Endothelial cell of umbilical vein (primary cell): ENCODE results near the gene F3. TPM values are rescaled to one million over a fixed set of nuclear protein-coding genes. Genes with fewer than 3 reads are reported as not detected.
"Not testable (repeated sequence)": the region's sequence is repeated elsewhere in the genome, so short reads cannot be mapped to it uniquely, and the experiment has no call there.

Source experiments
- BruUV-seq: library from RNA; stranded (reverse); fragments of 400-500 nt; replicated peaks from 2 replicates; lab custom pipeline; 2021; lab: Mats Ljungman, UMichigan
- CTCF ChIA-PET: fragments of 300-600, 350-600 bp; sonication (Branson Sonifier 250); formaldehyde crosslinking; loops from one replicate; lab custom pipeline; 2021; ENCODE audit warnings: antibody characterized with exemption, inconsistent platforms; lab: Charles Lee
- POLR2A ChIA-PET: fragments of 300-600, 350-600 bp; sonication (Branson Sonifier 250); formaldehyde crosslinking; loops from one replicate; lab custom pipeline; 2021; ENCODE audit warnings: antibody characterized with exemption, inconsistent platforms; lab: Charles Lee
- DNase-seq: peaks from one replicate; pipeline ENCODE4 v3.0.0-alpha.2; 2011; ENCODE audit warnings: low read depth, low spot score
- FAIRE-seq: peaks from 2 replicates; lab custom pipeline; 2011; peaks lifted over from hg19 to GRCh38; lab: Jason Lieb, UNC
- H2AFZ ChIP-seq: 2 replicates; pipeline ENCODE4 v1.6.0; 2012; ENCODE audit warnings: low read depth, low read length, control low read depth, inconsistent platforms
- H3K27ac ChIP-seq: 2 replicates; pipeline ENCODE4 v1.5.1; 2011; ENCODE audit warnings: low read depth, mild to moderate bottlenecking, control low read depth, low read length, moderate library complexity; ENCODE audit not compliant: insufficient read depth
- H3K27me3 ChIP-seq, 2 experiments: 2 replicates each; pipeline versions ENCODE4 v1.6.0 to v1.6.1; 2011; ENCODE audit warnings: low read length in 2 of 2, mixed read lengths in 1 of 2; ENCODE audit not compliant: control insufficient read depth in 2 of 2, insufficient read depth in 2 of 2
- H3K36me3 ChIP-seq, 2 experiments: 2 replicates in 1 of 2; 3 replicates in 1 of 2; pipeline ENCODE4 v1.5.1; 2011; ENCODE audit warnings: low read length in 2 of 2, mild to moderate bottlenecking in 1 of 2, moderate library complexity in 1 of 2; ENCODE audit not compliant: control insufficient read depth in 2 of 2, insufficient read depth in 2 of 2; ENCODE audit errors: extremely low read depth in 1 of 2
- H3K4me1 ChIP-seq: 3 replicates; pipeline ENCODE4 v1.5.1; 2011; ENCODE audit warnings: mild to moderate bottlenecking, low read length; ENCODE audit not compliant: control insufficient read depth, insufficient read depth; ENCODE audit errors: extremely low read depth
- H3K4me2 ChIP-seq: 2 replicates; pipeline ENCODE4 v1.6.1; 2011; ENCODE audit warnings: low read length, control low read depth, mixed read lengths; ENCODE audit not compliant: insufficient read depth
- H3K4me3 ChIP-seq, 3 experiments: fragments of 200-600 bp in 1 of 3; sonication (generic), shearing (Covaris generic) in 1 of 3; replicated peaks in 1 of 3; 2 replicates each; pipeline ENCODE4 v1.5.1; 2011 to 2016; ENCODE audit warnings: control low read depth in 3 of 3, low read length in 3 of 3, mild to moderate bottlenecking in 2 of 3, inconsistent platforms in 1 of 3, low read depth in 1 of 3, moderate library complexity in 1 of 3; ENCODE audit not compliant: insufficient read depth in 1 of 3
- H3K79me2 ChIP-seq: 2 replicates; pipeline ENCODE4 v1.6.0; 2012; ENCODE audit warnings: low read length, inconsistent platforms; ENCODE audit not compliant: control insufficient read depth, insufficient read depth
- H3K9ac ChIP-seq: replicated peaks from 2 replicates; pipeline ENCODE3; 2011; ENCODE audit warnings: low read length, control low read depth; ENCODE audit not compliant: insufficient read depth; ENCODE audit errors: extremely low read depth
- H3K9me1 ChIP-seq: replicated peaks from 3 replicates; pipeline ENCODE4 v1.6.0; 2011; ENCODE audit warnings: mild to moderate bottlenecking, low read length; ENCODE audit not compliant: control insufficient read depth, insufficient read depth; ENCODE audit errors: extremely low read depth
- H3K9me3 ChIP-seq: replicated peaks from 2 replicates; pipeline ENCODE4 v1.5.1; 2012; ENCODE audit warnings: low read length, inconsistent platforms; ENCODE audit not compliant: control insufficient read depth, insufficient read depth
- H4K20me1 ChIP-seq: replicated peaks from 2 replicates; pipeline ENCODE3; 2011; ENCODE audit warnings: mild to moderate bottlenecking, low read length; ENCODE audit not compliant: control insufficient read depth, insufficient read depth; ENCODE audit errors: extremely low read depth
- CTCF ChIP-seq, 2 donors: IDR thresholded peaks; 1 replicate in 1 of 2; 2 replicates in 1 of 2; pipeline ENCODE4 v1.5.1; 2011; ENCODE audit warnings: low read length in 2 of 2, mild to moderate bottlenecking in 2 of 2, moderate library complexity in 2 of 2, control low read depth in 1 of 2, inconsistent platforms in 1 of 2, low read depth in 1 of 2; ENCODE audit not compliant: insufficient read depth in 1 of 2; ENCODE audit errors: extremely low read depth in 1 of 2
- EZH2 ChIP-seq: IDR thresholded peaks from 2 replicates; pipeline ENCODE4 v1.6.1; 2012; ENCODE audit warnings: borderline replicate concordance, low read depth, mild to moderate bottlenecking, moderate library complexity, low read length, inconsistent platforms; ENCODE audit not compliant: severe bottlenecking
- FOS ChIP-seq: IDR thresholded peaks from 2 replicates; pipeline ENCODE4 v1.6.1; 2011; ENCODE audit warnings: mild to moderate bottlenecking, low read length, moderate library complexity, borderline replicate concordance; ENCODE audit not compliant: insufficient read depth
- GATA2 ChIP-seq: IDR thresholded peaks from 2 replicates; pipeline ENCODE4 v1.7.0; 2011; ENCODE audit warnings: low read depth, mild to moderate bottlenecking, moderate library complexity, mixed read lengths, low read length; ENCODE audit not compliant: insufficient read length, insufficient read depth
- JUN ChIP-seq: IDR thresholded peaks from 2 replicates; pipeline ENCODE4 v1.6.1; 2011; ENCODE audit warnings: borderline replicate concordance, low read depth; ENCODE audit not compliant: insufficient read length, insufficient read depth
- MAX ChIP-seq: IDR thresholded peaks from 2 replicates; pipeline ENCODE4 v1.6.1; 2011; ENCODE audit not compliant: insufficient read depth, insufficient read length
- MYC ChIP-seq: IDR thresholded peaks from one replicate; pipeline ENCODE4 v1.6.1; 2011; ENCODE audit warnings: mild to moderate bottlenecking, low read depth, low read length
- POLR2A ChIP-seq: IDR thresholded peaks from 2 replicates; pipeline ENCODE4 v1.6.1; 2012; ENCODE audit warnings: low read depth, mild to moderate bottlenecking, control low read depth, low read length
- POLR2AphosphoS5 ChIP-seq: IDR thresholded peaks from 2 replicates; pipeline ENCODE4 v1.6.1; 2012; ENCODE audit warnings: low read depth, mild to moderate bottlenecking, control low read depth, low read length, moderate library complexity; ENCODE audit not compliant: insufficient read depth
- dilution Hi-C: fragments of 300-500 bp; cut with MboI; formaldehyde crosslinking; loops from one replicate; pipeline ENCODE4 v1.15.0; 2019; ENCODE audit warnings: low sequenced_read_pairs; ENCODE audit not compliant: extremely low pct_ligation_motif_present
- intact Hi-C: fragments of 100-400 bp; cut with micrococcal nuclease; formaldehyde crosslinking; loops from one replicate; pipeline ENCODE4 v1.10.0; 2022
- polyA plus RNA-seq, 4 experiments: library from polyadenylated mRNA; depleted of rRNA in 3 of 4; stranded (reverse) in 3 of 4; unstranded in 1 of 4; fragments of >200 nt; gene quantifications; 2 replicates each; pipeline versions ENCODE4 v1.2.1 to v1.2.3, GENCODE V29; 2011 to 2012; ENCODE audit warnings: missing spikeins in 1 of 4
- total RNA-seq: library from RNA; stranded (reverse); gene quantifications from 2 replicates; pipeline ENCODE4 v1.2.3, GENCODE V29; 2021

F3 gene
- total and polyA plus RNA-seq, 2 donors (not counting 3 experiments of a cell fraction or from before 2014, with no cell fraction given): 1.2 to 2.3 TPM

DNA sequence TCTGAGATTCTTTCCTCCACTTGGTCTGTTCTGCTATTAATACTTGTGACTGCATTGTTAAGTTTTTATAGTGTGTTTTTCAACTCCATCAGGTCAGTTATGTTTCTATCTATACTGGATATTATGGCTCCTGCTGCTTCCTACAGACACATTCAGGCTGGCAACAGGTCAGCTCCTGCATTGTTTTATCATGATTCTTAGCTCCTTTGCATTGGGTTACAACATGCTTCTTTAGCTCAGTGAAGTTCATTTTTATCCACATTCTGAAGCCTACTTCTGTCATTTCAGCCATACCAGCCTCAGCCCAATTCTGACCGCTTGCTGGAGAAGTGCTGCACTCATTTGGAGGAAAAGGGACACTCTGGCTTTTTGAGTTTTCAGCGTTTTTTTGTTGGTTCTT, 37.3 kb upstream of the F3 start:
- no peak for TF ChIP-seq POLR2A
- no peak for TF ChIP-seq EZH2
- no peak for TF ChIP-seq JUN
- no peak for TF ChIP-seq CTCF (IDR thresholded peaks at IDR 0.05; ENCODE audit: extremely low read depth in 1 of 2, insufficient read depth in 1 of 2, low read depth in 1 of 2, low read length in 2 of 2)
- no peak for TF ChIP-seq MYC
- no peak for TF ChIP-seq POLR2AphosphoS5
- TF ChIP-seq MAX: no peak
- TF ChIP-seq FOS: no peak
- TF ChIP-seq GATA2: no peak
- Histone ChIP-seq H3K9ac (no peak overlapping the region), H3K9me3 (no peaks in the 10 kb centered on the region), H3K27ac (no peak overlapping the region), H4K20me1 (no peaks in the 10 kb centered on the region), H3K4me1 (no peaks in the 10 kb centered on the region), H3K36me3 (no peaks in the 10 kb centered on the region), H3K4me3 (no peak overlapping the region), H3K79me2 (no peaks in the 10 kb centered on the region), H2AFZ (no peak overlapping the region), H3K4me2 (no peak overlapping the region), H3K27me3 (peaks cover 0 to 2% of the 10 kb centered on the region in 2 experiments), H3K9me1 (no peaks in the 10 kb centered on the region)
- intact Hi-C loops: no loop called here
- ChIA-PET CTCF (no interaction called here), POLR2A (no interaction called here)
- DNase-seq (no peak), FAIRE-seq (no peak)
- BruUV-seq: no TSS peak
- dilution Hi-C loops: no loop called here

DNA sequence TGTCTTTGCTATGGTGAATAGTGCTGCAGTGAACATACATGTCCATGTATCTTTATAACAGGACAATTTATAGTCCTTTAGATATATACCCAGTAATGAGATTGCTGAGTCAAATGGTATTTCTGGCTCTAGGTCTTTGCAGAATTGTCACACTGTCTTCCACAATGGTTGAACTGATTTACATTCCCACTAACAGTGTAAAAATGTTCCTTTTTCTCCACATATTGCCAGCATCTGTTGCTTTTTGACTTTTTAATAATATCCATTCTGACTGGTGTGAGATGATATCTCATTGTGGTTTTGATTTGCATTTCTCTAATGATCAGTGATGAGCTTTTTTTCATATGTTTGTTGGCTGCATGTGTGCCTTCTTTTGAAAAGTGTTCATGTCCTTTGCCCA, 32.4 kb upstream of the F3 start:
- H3K9ac ChIP-seq, BruUV-seq, DNase-seq, dilution Hi-C loops, H3K27me3 ChIP-seq, H4K20me1 ChIP-seq, H3K4me1 ChIP-seq, H3K9me1 ChIP-seq, CTCF ChIA-PET, H3K9me3 ChIP-seq, H3K27ac ChIP-seq, H3K4me2 ChIP-seq, FAIRE-seq, H3K79me2 ChIP-seq, POLR2A ChIA-PET, H2AFZ ChIP-seq, intact Hi-C loops, H3K4me3 ChIP-seq, H3K36me3 ChIP-seq: not testable (repeated sequence)
